HL-60 (cell line): Measurements from ENCODE around the gene TBXAS1.

Source experiments
- DNase-seq, 2 experiments: peaks; one replicate each; pipeline ENCODE4 v3.0.0-alpha.2; 2010 to 2020; ENCODE audit warnings: low read depth in 1 of 2, low spot score in 1 of 2
- H3K27ac ChIP-seq: fragments of 250-450 bp; sonication (Bioruptor Pico); replicated peaks from 2 replicates; pipeline ENCODE4 v1.5.1; 2020; ENCODE audit warnings: mild to moderate bottlenecking, moderate library complexity
- H3K27me3 ChIP-seq: fragments of 250-450 bp; sonication (Bioruptor Pico); 2 replicates; pipeline ENCODE4 v1.5.1; 2021; ENCODE audit warnings: mild to moderate bottlenecking, moderate library complexity; ENCODE audit not compliant: insufficient read depth, poor library complexity, severe bottlenecking
- H3K4me3 ChIP-seq: replicated peaks from 2 replicates; pipeline ENCODE4 v1.5.1; 2011; ENCODE audit warnings: mild to moderate bottlenecking, control low read depth, low read length; ENCODE audit not compliant: insufficient read depth
- CTCF ChIP-seq: IDR thresholded peaks from one replicate; pipeline ENCODE4 v1.5.1; 2011; ENCODE audit warnings: low read length, control low read depth, inconsistent platforms; ENCODE audit not compliant: insufficient read depth
- GABPA ChIP-seq: IDR thresholded peaks from 2 replicates; pipeline ENCODE4 v1.6.1; 2012; ENCODE audit warnings: low read depth
- POLR2AphosphoS5 ChIP-seq: IDR thresholded peaks from 2 replicates; pipeline ENCODE4 v1.6.1; 2012; ENCODE audit warnings: low read depth
- REST ChIP-seq: IDR thresholded peaks from 2 replicates; pipeline ENCODE4 v1.6.1; 2012; ENCODE audit warnings: low read depth; ENCODE audit not compliant: insufficient replicate concordance
- SPI1 ChIP-seq: IDR thresholded peaks from 2 replicates; pipeline ENCODE4 v1.6.1; 2012; ENCODE audit warnings: low read depth, mild to moderate bottlenecking, borderline replicate concordance

Gene TBXAS1

GRCh38 chr7:139941421-139941820 lies 112.4 kb downstream of the TBXAS1 start:
- DNase-seq, result no peak

GRCh38 chr7:139941866-139942265 lies 112.8 kb downstream of the TBXAS1 start:
- no peaks in the 10 kb centered on the region for H3K27me3 ChIP-seq
- H3K4me3 ChIP-seq, result no peak overlapping the region
- DNase-seq, result no peak
- H3K27ac ChIP-seq, result no peak overlapping the region
- no peak for TF ChIP-seq POLR2AphosphoS5

More at GRCh38 chr7:139941421-139941820, 112.4 kb downstream of the TBXAS1 start:
- no peak overlapping the region for H3K4me3 ChIP-seq
- TF ChIP-seq POLR2AphosphoS5 (no peak), SPI1 (no peak), CTCF (no peak), GABPA (no peak), REST (no peak)
- H3K27me3 ChIP-seq, result no peaks in the 10 kb centered on the region
- H3K27ac ChIP-seq, result no peak overlapping the region

- TF ChIP-seq POLR2AphosphoS5 (no peak), CTCF (no peak), REST (no peak)
- H3K27ac ChIP-seq, result no peak overlapping the region
- H3K4me3 ChIP-seq, result no peak overlapping the region
- DNase-seq, result no peak
- H3K27me3 ChIP-seq, result no peaks in the 10 kb centered on the region
Measured at GRCh38 chr7:139942636-139943035, 113.6 kb downstream of the TBXAS1 start.

GRCh38 chr7:139943401-139943800 lies 114.3 kb downstream of the TBXAS1 start:
- DNase-seq, result no peak
- Histone ChIP-seq H3K27me3 (no peaks in the 10 kb centered on the region), H3K27ac (no peak overlapping the region), H3K4me3 (no peak overlapping the region)
- TF ChIP-seq POLR2AphosphoS5 (no peak), CTCF (no peak), SPI1 (no peak), GABPA (no peak), REST (no peak)
